NCI-H2196 (cell line): ENCODE measurements around the gene ZNF469.
"Not testable (repeated sequence)": the region's sequence is repeated elsewhere in the genome, so short reads cannot be mapped to it uniquely, and the experiment has no call there.

Experiments used
- DNase-seq: peaks from one replicate; lab custom pipeline; 2025; ENCODE audit not compliant: unreplicated experiment; lab: John Stamatoyannopoulos, UW

ZNF469 gene

DNA sequence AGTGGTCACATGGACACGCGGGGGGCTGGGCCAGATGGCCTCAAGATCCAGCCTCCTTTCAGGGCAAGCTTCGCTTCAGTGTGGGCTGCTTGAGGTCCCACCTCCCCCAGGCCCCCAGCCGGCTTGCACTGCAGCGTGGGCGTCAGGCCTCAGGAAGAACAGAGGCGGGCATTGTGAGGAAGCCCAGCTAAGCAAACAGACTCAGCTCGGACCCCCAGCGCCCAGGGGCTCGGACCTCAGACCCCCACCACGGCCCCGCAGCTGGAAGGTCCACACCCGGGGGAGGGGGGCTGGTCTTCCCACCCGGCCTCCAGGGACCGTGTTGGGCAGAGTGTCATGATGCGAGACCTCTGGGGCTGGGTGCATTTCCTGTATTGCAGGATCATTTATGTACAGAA is 24.7 kb upstream of the ZNF469 start:
- no peak for DNase-seq

DNA sequence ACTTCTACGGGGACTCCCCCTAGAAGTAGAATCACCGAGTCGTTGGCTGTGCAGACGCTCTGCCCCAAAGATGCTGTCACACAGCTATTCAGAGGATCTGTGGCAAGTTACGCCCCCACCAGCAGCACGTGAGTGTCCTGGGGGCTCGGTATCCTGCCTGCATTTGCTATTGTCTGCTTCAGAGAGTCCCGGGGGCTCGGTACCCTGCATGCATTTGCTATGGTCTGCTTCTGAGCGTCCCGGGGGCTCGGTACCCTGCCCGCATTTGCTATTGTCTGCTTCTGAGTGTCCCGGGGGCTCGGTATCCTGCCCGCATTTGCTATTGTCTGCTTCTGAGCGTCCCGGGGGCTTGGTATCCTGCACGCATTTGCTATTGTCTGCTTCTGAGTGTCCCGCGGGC is 23.8 kb upstream of the ZNF469 start:
- no peak for DNase-seq

DNA sequence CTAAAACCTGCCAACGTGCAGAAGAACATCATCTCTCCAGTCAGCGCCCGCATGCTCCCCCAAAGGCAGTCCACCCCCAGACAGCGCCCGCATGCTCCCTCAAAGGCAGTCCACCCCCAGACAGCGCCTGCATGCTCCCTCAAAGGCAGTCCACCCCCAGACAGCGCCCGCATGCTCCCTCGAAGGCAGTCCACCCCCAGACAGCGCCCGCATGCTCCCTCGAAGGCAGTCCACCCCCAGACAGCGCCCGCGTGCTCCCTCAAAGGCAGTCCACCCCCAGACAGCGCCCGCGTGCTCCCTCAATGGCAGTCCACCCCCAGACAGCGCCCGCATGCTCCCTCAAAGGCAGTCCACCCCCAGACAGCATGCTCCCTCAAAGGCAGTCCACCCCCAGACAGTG is 22.4 kb upstream of the ZNF469 start:
- DNase-seq, result not testable (repeated sequence)

DNA sequence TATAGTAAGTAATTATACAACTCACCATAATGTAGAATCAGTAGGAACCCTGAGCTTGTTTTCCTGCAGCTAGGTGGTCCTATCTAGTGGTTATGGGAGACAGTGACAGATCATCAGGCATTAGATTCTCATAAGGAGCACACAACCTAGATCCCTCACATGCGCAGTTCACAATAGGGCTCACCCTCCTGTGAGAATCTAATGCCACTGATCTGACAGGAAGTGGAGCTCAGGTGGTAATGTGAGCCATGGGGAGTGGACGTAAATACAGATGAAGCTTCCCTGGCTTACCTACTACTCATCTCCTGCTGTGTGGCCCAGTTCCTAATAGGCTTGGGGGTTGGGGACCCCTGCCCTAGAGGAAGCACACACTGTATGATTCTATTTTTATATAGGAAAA is 21.8 kb upstream of the ZNF469 start:
- DNase-seq, result no peak

DNA sequence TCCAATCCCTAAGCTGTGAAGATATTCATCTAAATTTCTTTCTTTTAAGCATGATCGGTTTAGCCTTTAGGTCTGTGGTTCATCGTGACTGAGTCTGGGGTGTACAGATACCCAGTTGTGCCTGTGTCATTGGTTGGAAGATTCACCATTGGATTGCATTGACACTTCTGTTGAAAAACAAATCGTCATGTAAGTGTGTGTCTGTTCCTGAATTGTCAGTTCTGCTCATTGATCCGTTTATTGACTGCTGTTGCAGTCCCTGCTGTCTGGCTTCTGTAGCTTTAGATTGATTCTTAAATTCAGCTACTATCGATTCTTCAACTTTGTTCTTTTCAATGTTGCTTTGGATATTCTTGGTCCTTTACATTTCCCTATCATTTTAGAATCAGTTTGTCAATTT is 21.0 kb upstream of the ZNF469 start:
- DNase-seq, result no peak

DNA sequence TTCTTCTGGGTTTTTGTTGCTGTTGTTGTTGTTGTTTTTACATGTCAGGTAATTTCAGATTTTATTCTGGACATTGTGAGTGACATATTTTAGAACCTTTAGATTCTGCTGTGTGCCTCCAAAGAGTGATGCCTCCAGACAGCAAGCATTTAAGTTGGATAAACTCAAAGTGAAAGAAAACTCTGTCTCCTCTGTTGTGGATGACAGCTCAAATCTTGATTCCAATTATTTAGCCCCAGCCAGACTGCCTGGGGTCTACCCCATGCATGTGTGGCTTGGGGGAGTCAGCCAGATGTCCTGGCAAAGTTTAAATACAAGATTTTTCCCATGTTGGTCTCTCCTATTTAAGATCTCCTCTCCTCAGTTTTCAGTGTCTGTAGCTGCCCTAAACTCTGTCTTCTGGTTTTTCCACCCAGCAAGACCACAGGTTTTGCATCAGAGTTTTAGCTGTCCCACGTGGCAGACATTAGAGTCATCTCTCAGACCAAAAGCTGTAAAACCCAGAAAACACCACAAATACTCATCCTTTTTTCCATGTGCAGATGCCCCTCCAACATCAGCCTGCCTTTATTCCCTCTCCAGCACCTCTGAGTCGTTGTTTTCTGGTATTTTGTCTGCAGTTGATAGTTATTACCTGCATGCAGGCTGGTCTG is 19.4 kb upstream of the ZNF469 start:
- no peak for DNase-seq

DNA sequence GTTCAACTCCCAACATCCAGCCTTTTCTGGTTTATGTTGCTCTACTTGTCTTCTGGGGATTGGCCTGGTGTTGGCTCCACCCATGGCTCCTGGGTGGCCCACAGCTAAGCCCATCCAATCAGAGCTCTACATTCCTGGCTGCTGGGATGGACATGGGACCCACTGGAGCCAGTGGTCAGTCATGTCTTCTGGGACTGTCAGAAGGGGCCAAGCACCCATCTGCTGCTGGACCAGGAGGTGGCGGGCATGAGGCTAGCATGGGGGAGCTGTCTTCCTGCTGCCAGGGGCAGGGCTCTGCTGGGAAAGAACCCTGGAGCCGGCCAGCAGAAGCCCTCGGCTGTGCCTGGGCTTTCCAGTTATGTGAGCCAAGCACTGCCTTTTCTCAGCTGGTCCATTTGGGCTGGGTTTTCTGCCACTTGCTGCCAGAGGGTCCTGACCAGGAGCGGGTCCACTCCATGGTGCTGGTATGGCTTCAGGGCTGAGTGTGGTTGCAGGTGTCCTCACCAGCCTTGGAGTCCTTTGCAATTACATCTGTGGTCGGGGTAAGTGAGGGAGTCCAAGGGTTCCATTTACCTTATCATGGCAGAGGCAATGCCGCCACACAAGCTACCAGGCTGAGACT is 17.4 kb upstream of the ZNF469 start:
- DNase-seq, result no peak

DNA sequence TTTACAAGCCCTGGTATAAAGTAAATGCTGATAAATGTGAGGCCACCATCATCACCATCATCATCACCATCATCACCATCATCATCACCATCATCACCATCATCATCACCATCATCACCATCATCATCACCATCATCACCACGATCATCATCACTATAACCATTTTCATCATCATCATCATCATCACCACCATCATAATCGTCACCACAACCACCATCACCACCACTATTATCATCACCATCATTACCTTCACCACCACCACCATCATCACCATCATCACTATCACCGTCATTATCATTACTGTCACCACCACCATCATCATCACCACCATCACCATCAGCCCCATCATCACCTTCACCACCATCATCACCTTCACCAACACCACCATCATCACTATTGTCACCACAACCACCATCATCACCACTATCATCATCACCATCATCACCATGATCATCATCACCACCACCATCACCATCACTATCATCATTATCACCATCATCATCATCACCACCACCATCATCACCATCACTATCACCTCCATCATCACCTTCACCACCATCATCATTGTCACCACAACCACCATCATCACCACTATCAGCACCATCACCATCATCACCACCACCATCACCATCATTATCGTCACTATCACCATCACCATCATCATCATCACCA is 16.6 kb upstream of the ZNF469 start:
- no peak for DNase-seq

DNA sequence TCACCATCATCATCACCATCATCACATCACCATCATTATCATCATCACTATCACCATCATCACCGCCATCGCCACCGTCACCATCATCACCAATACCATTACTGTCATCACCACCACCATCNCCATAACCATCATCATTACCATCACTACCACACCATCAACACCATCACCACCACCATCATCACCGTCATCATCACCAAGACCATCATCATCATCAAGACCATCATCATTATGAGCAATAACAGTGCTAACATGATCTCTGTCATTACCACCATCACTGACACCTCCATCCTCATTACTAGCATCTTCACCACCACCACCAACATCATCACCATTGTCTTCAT is 16.1 kb upstream of the ZNF469 start:
- no peak for DNase-seq

DNA sequence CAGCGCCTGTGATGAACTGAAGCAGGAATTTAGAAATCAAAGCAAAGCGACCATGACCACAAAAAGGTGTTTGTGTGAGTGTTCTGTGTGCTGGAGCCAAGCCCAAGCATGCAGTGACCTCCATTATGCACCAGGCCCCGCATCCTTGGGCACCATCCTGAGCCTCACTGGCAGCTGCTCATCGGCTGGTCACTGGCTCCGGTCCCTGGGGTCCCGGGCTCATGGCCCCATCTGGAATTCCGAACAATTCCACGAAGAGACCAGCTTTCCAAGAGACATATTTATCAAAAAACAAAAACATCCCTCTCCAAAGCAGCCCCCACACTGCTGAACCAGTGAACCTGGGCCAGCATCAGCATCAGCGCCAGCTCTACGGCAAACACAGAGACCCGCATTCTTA is 15.2 kb upstream of the ZNF469 start:
- DNase-seq, result no peak

DNA sequence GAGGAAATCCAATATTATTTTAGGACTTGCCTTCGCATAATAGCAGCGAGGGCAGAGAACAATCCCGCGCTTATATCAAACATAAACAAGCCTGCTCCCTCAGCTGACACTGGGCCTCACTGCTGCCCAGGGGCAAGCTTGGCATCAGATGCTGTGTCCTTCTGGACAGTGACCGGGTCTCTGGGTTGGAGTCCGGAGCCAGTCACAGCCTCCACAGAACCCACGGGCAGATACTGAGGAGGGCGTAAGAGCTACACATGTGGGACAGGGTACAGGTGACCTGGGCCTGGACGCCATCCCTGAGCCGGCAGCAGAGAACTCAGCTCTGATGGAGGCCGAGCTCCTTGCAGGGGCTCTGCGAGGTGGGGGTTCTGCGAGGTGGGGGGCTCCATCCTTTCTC is 14.7 kb upstream of the ZNF469 start:
- DNase-seq, result no peak

DNA sequence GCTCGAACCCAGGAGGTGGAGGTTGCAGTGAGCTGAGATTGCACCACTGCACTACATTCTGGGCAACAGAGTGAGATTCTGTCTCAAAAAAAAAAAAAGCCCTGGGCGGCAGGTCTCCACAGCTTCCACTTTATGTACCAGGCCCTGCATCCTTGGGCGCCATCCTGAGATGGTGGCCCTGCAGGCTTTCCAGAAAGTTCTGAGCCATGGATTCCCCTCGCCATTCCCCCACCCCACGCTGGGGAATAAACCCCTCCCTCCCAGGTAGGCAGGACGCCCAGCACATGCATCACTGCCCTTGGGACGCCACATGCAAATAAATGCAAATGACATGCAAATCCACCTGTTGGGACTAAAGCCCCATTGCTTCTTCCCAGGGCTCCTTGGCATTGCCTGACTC is 13.8 kb upstream of the ZNF469 start:
- no peak for DNase-seq

DNA sequence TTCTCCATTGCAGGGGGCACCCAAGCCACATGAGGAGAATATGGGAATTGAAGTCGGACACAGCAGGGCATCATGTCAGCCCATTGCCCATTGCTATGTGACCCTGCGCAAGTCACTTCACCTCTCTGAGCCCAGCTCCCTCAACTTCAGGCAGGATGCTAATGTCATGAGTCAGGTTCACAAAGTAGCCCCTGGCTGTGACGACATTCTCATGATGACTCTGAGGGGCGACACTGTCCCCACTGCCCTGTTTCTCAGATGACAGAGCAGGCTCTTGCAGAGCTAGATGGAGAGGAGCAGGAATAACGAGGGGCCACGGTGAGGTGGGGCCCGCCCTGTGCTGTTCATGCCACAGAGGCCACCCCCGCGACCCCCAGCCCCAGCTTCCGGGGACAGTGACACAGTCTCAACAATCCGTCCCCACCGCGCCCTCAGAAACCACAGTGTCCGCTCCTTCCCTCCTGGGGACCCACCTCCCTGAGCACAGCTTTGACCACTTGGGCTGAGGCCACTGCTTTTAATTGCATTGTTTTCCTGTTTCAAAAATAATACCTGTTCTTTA is 13.2 kb upstream of the ZNF469 start:
- no peak for DNase-seq

DNA sequence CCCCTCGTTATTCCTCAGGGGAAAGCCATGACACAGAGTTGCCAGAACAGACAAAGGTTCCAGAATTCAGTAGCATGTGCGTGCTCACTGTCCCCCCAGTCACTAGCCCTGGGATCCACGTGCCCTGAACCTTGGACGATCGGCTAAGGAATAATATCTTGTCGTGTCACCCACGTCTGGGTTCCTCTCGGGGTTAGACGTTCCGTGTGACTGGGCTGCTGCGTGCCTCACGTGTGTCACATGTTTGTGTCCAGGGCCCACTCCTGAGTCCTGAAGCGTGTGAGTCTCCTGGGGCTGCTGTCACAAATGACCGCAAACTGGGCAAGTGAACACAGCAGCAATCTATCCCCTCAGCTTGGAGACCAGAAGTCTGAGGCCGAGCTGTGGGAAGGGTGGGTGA is 12.4 kb upstream of the ZNF469 start:
- no peak for DNase-seq

DNA sequence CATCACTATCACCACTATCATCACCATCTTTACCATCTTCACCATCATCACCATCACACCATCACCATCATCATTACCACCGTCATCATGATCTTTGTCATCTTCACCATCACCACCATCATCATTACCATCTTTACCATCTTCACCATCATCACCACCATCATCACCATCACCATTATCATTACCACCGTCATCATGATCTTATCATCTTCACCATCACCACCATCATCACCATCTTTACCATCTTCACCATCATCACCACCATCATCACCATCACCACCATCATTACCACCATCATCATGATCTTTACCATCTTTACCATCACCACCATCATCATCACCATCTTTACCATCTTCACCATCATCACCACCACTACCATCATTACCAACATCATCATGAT is 10.2 kb upstream of the ZNF469 start:
- no peak for DNase-seq

DNA sequence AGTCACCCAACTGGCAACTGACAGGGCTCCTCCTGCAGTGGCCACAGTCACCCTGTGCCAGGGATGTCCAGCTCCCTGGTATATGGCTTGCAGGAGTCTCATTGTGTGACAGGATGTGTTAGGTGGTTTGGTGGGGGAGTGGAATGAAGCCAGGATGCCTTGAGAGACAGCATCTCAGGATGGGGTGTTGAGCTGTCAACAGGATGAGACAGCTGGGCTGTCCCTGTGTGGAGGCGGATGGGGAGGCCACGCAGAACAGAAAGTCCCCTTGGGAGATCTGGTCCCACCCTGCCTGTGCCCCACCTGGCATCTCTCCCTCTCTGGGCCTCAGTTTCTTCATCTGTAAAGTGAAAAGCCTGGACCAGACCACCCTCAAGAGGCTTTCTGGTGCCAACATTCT is 9.5 kb upstream of the ZNF469 start:
- DNase-seq, result no peak

DNA sequence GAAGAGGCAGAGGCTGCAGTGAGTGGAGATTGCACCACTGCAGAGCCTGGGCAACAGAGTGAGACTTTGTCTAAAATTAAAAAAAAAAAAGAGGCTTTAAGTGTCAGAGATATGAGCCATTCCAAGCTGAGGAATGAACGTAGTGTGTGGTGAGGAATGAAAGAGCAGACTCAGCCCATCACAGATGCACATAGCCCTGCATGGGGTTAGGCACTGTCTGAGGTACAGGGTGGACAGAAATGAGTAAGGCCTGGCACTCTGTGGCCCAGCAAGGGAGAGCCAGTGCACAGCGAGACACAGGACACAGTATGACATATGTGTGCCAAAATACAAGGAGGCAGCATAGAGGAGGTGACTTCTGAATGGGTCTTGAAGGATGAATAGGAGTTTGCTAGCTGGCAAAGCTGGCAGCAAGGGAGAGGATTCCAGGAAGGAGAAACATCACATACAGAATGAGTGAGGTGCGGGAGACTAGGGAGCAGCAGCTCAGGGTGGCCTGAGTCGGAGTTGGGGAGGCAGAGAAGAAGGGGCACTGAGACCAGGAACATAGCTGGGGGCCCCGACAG is 8.7 kb upstream of the ZNF469 start:
- no peak for DNase-seq

DNA sequence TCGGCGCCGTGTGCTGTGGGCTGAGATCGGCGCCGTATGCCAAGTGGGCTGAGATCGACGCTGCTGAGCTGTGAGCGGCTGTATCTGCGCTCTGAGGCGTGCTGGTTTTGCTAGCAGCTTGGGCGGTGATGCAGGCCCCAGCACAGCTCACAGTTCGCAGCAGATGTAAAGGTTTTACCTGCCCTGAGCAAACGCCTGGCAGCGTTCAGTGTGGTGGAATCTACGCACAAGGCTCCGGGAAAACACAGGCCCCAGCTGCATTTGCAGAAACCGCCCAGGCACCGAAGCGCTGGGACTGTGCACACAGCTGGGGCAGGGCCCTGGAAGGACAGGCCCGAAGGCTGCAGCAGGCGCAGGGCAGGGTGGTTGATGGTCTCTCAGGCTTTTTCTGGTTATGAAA is 8.0 kb upstream of the ZNF469 start:
- DNase-seq, result no peak

DNA sequence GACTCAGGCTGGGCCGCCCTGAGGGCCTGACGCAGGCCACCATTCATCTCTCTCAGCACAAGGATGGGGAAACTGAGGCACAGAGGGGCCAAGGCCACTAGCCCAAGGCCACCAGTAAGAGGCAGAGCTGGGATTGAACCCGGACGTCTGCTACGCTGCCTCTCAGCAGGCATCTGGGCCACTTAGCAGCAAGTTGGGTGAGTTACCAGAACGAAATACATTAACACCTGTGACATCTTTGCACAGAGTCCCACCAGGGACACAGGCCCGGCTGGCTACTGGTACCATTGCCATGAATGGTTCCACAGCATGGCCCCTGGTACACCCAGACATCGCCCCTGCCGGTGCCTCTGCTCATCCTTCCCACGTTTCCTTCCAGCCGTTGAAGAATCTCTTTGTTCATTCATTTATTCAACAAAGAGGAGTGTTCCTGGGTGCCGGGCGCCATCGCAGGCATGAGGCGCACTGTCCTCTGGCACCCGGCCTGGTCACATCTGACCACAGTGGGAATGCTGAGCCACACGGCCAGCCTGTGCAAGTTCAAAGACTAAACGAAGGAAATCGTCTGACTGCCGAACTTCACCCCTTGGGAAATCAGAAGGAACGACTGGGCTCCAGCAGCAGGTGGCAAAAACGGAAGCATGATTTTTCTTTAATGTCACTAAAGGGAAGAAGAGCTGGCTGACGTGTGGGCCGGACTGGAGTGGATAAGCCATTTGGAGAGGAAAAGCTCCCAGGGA is 7.4 kb upstream of the ZNF469 start:
- DNase-seq, result no peak

DNA sequence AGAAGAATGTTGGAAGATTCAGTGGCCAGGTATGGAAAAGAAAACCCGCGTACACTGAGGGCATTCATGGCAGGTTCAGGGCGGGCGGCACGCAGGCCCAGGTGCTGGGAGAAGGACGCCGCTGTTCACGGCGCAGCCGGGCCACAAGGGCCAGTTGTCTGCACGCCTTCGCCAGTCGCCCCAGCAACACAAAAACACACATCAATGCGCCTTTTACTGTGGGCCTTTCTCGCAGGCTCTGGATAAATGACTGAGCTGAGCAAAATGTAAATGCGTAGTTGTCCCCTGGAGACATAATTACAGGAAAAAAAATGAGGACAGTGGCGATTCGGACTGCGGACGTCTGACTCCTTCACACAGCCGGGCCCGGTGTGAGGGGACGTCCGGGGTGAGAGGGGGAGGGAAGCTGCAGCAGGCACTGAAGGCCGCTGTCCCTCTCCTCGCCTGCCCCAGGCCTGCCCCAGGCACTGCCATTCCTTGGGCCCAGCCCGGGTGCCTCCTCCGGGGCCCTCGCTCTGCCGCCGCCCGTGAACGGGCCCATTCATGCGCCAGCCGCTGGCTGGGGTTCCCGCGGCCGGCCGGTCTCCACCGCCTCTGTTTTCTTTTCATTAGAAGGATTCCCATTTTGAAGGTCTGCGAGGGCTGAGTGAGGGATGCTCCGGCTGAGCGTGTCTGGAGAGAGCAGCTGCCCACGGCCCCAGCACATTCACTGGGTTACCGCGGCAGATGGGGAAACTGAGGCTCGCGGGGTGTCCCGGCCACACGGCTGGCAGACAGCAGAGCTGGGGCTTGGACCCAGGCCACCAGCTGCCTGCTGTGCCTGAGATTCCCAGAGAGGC is 6.5 kb upstream of the ZNF469 start:
- no peak for DNase-seq
